Astrocyte (in vitro differentiated cells and primary cell): ENCODE data around the gene YJEFN3.

ENCODE experiments used
- EZH2 ChIP-seq: IDR thresholded peaks from 2 replicates; pipeline ENCODE4 v1.6.1; 2012; ENCODE audit warnings: mild to moderate bottlenecking, low read length, inconsistent platforms; ENCODE audit not compliant: insufficient read depth
- TF ChIP-seq, protein P1 (sequence below): IDR thresholded peaks from 2 replicates; pipeline ENCODE4 v1.5.1; 2011; ENCODE audit warnings: low read depth, mild to moderate bottlenecking, inconsistent platforms, low read length, moderate library complexity; ENCODE audit not compliant: insufficient read depth

DNA sequence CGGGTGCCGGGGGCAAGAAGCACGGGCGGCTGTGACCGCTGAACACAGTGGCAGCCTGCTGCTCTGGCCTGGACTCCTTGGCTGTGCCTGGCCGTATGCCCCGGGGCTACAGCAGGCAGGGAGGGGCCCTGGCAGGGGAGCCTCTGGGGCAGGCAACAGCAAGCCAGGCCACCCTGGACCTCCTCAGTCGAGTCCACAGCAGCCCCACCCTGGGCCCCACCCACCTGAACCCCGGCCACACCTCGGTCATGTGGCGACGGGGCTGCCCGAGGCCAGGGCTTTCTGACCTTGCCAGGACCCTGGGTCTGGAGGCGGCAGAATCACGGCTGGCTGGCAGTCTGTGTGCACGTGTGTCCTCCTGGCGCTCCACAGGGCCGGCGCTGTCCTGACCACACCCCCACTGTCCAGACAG lies 18.0 kb downstream of the YJEFN3 start:
- TF ChIP-seq, protein P1, sequence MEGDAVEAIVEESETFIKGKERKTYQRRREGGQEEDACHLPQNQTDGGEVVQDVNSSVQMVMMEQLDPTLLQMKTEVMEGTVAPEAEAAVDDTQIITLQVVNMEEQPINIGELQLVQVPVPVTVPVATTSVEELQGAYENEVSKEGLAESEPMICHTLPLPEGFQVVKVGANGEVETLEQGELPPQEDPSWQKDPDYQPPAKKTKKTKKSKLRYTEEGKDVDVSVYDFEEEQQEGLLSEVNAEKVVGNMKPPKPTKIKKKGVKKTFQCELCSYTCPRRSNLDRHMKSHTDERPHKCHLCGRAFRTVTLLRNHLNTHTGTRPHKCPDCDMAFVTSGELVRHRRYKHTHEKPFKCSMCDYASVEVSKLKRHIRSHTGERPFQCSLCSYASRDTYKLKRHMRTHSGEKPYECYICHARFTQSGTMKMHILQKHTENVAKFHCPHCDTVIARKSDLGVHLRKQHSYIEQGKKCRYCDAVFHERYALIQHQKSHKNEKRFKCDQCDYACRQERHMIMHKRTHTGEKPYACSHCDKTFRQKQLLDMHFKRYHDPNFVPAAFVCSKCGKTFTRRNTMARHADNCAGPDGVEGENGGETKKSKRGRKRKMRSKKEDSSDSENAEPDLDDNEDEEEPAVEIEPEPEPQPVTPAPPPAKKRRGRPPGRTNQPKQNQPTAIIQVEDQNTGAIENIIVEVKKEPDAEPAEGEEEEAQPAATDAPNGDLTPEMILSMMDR = no peak
- TF ChIP-seq EZH2 = no peak
